ENCODE measurements around the gene TGFBR3.

GRCh38 chr1:91761295-91761721 is 124.6 kb downstream of the TGFBR3 start:
- TF ChIP-seq CTCF (IDR thresholded peaks at IDR 0.05) (no peak), EP300 (IDR thresholded peaks at IDR 0.05) (no peak)

Measured in stomach (tissue), 4 donors.